Activated CD4-positive, alpha-beta T cell treated with anti-CD3 and anti-CD28 coated beads, Interleukin-2, amount 10 ng/mL, durations not matched to agents 7 days and 5 days (primary cell): ENCODE measurements around the gene CD82. TPM values are rescaled to one million over a fixed set of nuclear protein-coding genes. Genes with fewer than 3 reads are reported as not detected.
A peak's percentile ranks its signal among the peaks of the same experiment; 100 is the strongest.
"Not testable (repeated sequence)": the region's sequence is repeated elsewhere in the genome, so short reads cannot be mapped to it uniquely, and the experiment has no call there.

ENCODE experiments used
- CTCF ChIA-PET: fragments of 350-600 bp; sonication (Branson Sonifier 250); formaldehyde crosslinking; loops from one replicate; lab custom pipeline; 2021; ENCODE audit warnings: antibody characterized with exemption; lab: Charles Lee
- POLR2A ChIA-PET: fragments of 350-600 bp; sonication (Branson Sonifier 250); formaldehyde crosslinking; loops from one replicate; lab custom pipeline; 2021; ENCODE audit warnings: antibody characterized with exemption; lab: Charles Lee
- DNase-seq: peaks from one replicate; pipeline ENCODE4 v3.0.0-alpha.2; 2020
- H3K27ac Mint-ChIP-seq: one replicate; pipeline ENCODE4 v1.8.0; 2021; ENCODE audit warnings: mild to moderate bottlenecking, moderate library complexity, mixed read lengths
- H3K27me3 Mint-ChIP-seq: one replicate; pipeline ENCODE4 v1.8.0; 2021; ENCODE audit warnings: mixed read lengths
- H3K36me3 Mint-ChIP-seq: one replicate; pipeline ENCODE4 v1.8.0; 2021; ENCODE audit warnings: low read depth, mixed read lengths
- H3K4me1 Mint-ChIP-seq: one replicate; pipeline ENCODE4 v1.8.0; 2021; ENCODE audit warnings: mixed read lengths
- H3K4me3 Mint-ChIP-seq: one replicate; pipeline ENCODE4 v1.8.0; 2021; ENCODE audit warnings: mild to moderate bottlenecking, moderate library complexity, mixed read lengths
- H3K9me3 Mint-ChIP-seq: one replicate; pipeline ENCODE4 v1.8.0; 2021; ENCODE audit warnings: mixed read lengths
- total RNA-seq, 2 experiments: library from RNA; stranded (reverse); gene quantifications; one replicate each; pipeline ENCODE4 v1.2.3, GENCODE V29; 2021

The CD82 gene
- total RNA-seq, 2 experiments from 2014 or later: 126 to 128 TPM

GRCh38 chr11:44645827-44646226 is 80.4 kb downstream of the CD82 start:
- peaks cover 17% of the 10 kb centered on the region for H3K9me3 Mint-ChIP-seq
- no peak overlapping the region for H3K27ac Mint-ChIP-seq
- POLR2A ChIA-PET: no interaction called here
- no peaks in the 10 kb centered on the region for H3K4me1 Mint-ChIP-seq
- no peak overlapping the region for H3K4me3 Mint-ChIP-seq
- no peak for DNase-seq
- H3K36me3 Mint-ChIP-seq: peaks cover 4% of the 10 kb centered on the region
- peaks cover 65% of the 10 kb centered on the region for H3K27me3 Mint-ChIP-seq
- CTCF ChIA-PET: interaction anchor here (0.6 kb wide), 1 partner anchor 342 kb away, joined by 3 read pairs; no protein-coding TSS in a partner anchor

GRCh38 chr11:44647255-44647955 is 81.9 kb downstream of the CD82 start:
- POLR2A ChIA-PET, H3K36me3 Mint-ChIP-seq, H3K4me1 Mint-ChIP-seq, H3K27ac Mint-ChIP-seq, DNase-seq, H3K4me3 Mint-ChIP-seq: not testable (repeated sequence)
- H3K27me3 Mint-ChIP-seq: peaks cover 66% of the 10 kb centered on the region
- CTCF ChIA-PET: interaction anchor here (0.7 kb wide), 1 partner anchor 9 kb away, joined by 5 read pairs; no protein-coding TSS in a partner anchor
- peaks cover 12% of the 10 kb centered on the region for H3K9me3 Mint-ChIP-seq

- no peak overlapping the region for H3K27ac Mint-ChIP-seq
- ChIA-PET POLR2A (no interaction called here), CTCF (no interaction called here)
- no peaks in the 10 kb centered on the region for H3K4me1 Mint-ChIP-seq
- DNase-seq: no peak
- H3K9me3 Mint-ChIP-seq: peaks cover 6% of the 10 kb centered on the region
- H3K36me3 Mint-ChIP-seq: no peaks in the 10 kb centered on the region
- no peak overlapping the region for H3K4me3 Mint-ChIP-seq
- peaks cover 61% of the 10 kb centered on the region for H3K27me3 Mint-ChIP-seq
These were observed 82.6 kb downstream of the CD82 start for GRCh38 chr11:44648109-44648508.

GRCh38 chr11:44651535-44652155 is 86.2 kb downstream of the CD82 start:
- Mint-ChIP-seq H3K27me3 (peaks cover 44% of the 10 kb centered on the region), H3K9me3 (peaks cover 5% of the 10 kb centered on the region), H3K27ac (no peak overlapping the region), H3K4me1 (no peaks in the 10 kb centered on the region), H3K36me3 (no peaks in the 10 kb centered on the region), H3K4me3 (no peak overlapping the region)
- DNase-seq: no peak
- ChIA-PET CTCF (interaction anchor here (1.5 kb wide), 1 partner anchor 15 kb away, joined by 3 read pairs; no protein-coding TSS in a partner anchor), POLR2A (no interaction called here)

GRCh38 chr11:44652901-44653644 is 87.6 kb downstream of the CD82 start:
- H3K27me3 Mint-ChIP-seq: peaks cover 32% of the 10 kb centered on the region
- POLR2A ChIA-PET: no interaction called here
- H3K36me3 Mint-ChIP-seq: no peaks in the 10 kb centered on the region

GRCh38 chr11:44654057-44654456 is 88.6 kb downstream of the CD82 start:
- H3K4me1 Mint-ChIP-seq: peaks cover 6% of the 10 kb centered on the region
- ChIA-PET CTCF (no interaction called here), POLR2A (no interaction called here)
- H3K4me3 Mint-ChIP-seq: no peak overlapping the region
- H3K9me3 Mint-ChIP-seq: no peaks in the 10 kb centered on the region
- H3K27me3 Mint-ChIP-seq: peaks cover 29% of the 10 kb centered on the region
- no peaks in the 10 kb centered on the region for H3K36me3 Mint-ChIP-seq
- H3K27ac Mint-ChIP-seq: no peak overlapping the region
- DNase-seq: no peak

More at GRCh38 chr11:44652901-44653644, 87.6 kb downstream of the CD82 start:
- Mint-ChIP-seq H3K9me3 (no peaks in the 10 kb centered on the region), H3K4me1 (no peaks in the 10 kb centered on the region), H3K27ac (no peak overlapping the region), H3K4me3 (no peak overlapping the region)
- DNase-seq: no peak
- CTCF ChIA-PET: interaction anchor here (0.8 kb wide), 1 partner anchor 22 kb away, joined by 3 read pairs; no protein-coding TSS in a partner anchor

- Mint-ChIP-seq H3K27ac (no peak overlapping the region), H3K4me1 (peaks cover 11% of the 10 kb centered on the region), H3K4me3 (no peak overlapping the region), H3K36me3 (no peaks in the 10 kb centered on the region), H3K9me3 (no peaks in the 10 kb centered on the region), H3K27me3 (peaks cover 27% of the 10 kb centered on the region)
- CTCF ChIA-PET: no interaction called here
- POLR2A ChIA-PET: no interaction called here
- DNase-seq: no peak
These were observed 89.1 kb downstream of the CD82 start for GRCh38 chr11:44654596-44654995.

GRCh38 chr11:44657836-44658505 is 92.5 kb downstream of the CD82 start:
- Mint-ChIP-seq H3K27ac (no peak overlapping the region), H3K9me3 (no peaks in the 10 kb centered on the region), H3K36me3 (no peaks in the 10 kb centered on the region), H3K4me3 (no peak overlapping the region), H3K4me1 (peaks cover 18% of the 10 kb centered on the region), H3K27me3 (peaks cover 9% of the 10 kb centered on the region)
- CTCF ChIA-PET: no interaction called here
- no peak for DNase-seq
- POLR2A ChIA-PET: no interaction called here

- Mint-ChIP-seq H3K4me3 (no peak overlapping the region), H3K4me1 (peaks cover 18% of the 10 kb centered on the region), H3K36me3 (no peaks in the 10 kb centered on the region), H3K9me3 (no peaks in the 10 kb centered on the region), H3K27me3 (peaks cover 9% of the 10 kb centered on the region), H3K27ac (no peak overlapping the region)
- CTCF ChIA-PET: no interaction called here
- DNase-seq: peak; percentile 27
- POLR2A ChIA-PET: no interaction called here
These were observed 93.0 kb downstream of the CD82 start for GRCh38 chr11:44658506-44658850.

GRCh38 chr11:44659641-44660040 is 94.2 kb downstream of the CD82 start:
- CTCF ChIA-PET: no interaction called here
- Mint-ChIP-seq H3K27me3 (peaks cover 9% of the 10 kb centered on the region), H3K36me3 (no peaks in the 10 kb centered on the region), H3K27ac (no peak overlapping the region), H3K4me3 (no peak overlapping the region), H3K4me1 (peaks cover 18% of the 10 kb centered on the region), H3K9me3 (no peaks in the 10 kb centered on the region)
- POLR2A ChIA-PET: no interaction called here
- no peak for DNase-seq

- H3K27me3 Mint-ChIP-seq, DNase-seq, CTCF ChIA-PET, POLR2A ChIA-PET, H3K9me3 Mint-ChIP-seq, H3K4me3 Mint-ChIP-seq, H3K27ac Mint-ChIP-seq, H3K36me3 Mint-ChIP-seq: not testable (repeated sequence)
- peaks cover 18% of the 10 kb centered on the region for H3K4me1 Mint-ChIP-seq
These were observed 95.1 kb downstream of the CD82 start for GRCh38 chr11:44660535-44660934.

GRCh38 chr11:44661311-44661717 is 95.9 kb downstream of the CD82 start:
- Mint-ChIP-seq H3K4me1 (peaks cover 18% of the 10 kb centered on the region), H3K36me3 (no peaks in the 10 kb centered on the region), H3K4me3 (no peak overlapping the region), H3K9me3 (no peaks in the 10 kb centered on the region), H3K27me3 (peaks cover 5% of the 10 kb centered on the region), H3K27ac (no peak overlapping the region)
- ChIA-PET POLR2A (no interaction called here), CTCF (no interaction called here)
- DNase-seq: no peak
